Measurements from ENCODE around the gene STOML3.
"Not testable (repeated sequence)": the region's sequence is repeated elsewhere in the genome, so short reads cannot be mapped to it uniquely, and the experiment has no call there.

STOML3 gene

DNA sequence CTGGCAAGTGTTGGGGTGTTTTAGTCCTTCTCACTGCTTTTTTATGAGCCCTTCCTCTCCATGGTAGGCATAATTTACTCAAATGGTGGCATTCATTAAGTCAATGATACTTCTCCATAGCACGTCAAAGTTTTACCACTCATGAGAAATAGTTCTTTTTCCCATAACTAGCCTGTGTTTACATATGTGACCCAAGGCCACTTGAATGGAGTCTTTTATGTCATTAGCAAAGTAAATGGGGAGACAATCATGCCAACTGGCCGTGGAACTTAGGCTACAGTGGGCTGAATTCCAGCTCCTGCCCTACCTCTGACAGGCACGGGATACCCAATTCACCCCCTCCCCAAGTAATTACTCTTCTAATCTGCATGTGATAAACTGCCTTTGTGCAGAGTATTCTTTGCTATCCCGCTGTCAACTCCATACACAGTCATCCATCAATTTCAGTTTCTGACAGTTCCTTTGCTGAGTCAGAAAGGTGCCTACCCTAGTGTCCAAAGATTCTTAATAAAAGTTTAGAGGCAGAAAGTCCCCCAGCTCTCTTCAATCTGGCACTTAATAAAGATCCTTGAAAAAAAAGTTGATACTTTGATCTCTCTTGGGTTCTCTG, 30.3 kb upstream of the STOML3 start:
- TF ChIP-seq POLR2A (IDR thresholded peaks at IDR 0.05; ENCODE audit: low read depth, low read length) = no peak
- FAIRE-seq (no peak), DNase-seq (ENCODE audit: insufficient read length, low spot score) (no peak)

DNA sequence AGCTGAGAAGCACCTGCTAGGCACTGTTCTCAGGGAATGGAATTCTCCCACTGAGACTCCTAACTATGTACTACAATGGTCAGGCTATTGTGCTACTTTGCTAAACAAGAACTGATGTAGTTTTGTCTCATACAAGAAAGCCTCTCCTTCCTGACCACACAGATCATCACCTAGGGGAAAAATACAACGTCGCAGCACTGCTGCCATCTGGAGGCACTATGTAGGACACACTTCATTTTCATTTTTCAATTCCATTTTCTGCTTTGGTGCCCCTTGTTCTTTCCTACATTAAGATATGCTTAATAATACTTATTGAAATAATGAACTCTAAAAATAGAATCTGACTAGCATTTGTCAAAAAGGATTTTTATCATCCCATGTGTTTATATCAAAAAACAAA, 26.2 kb upstream of the STOML3 start:
- DNase-seq (ENCODE audit: insufficient read length, low spot score) (no peak), FAIRE-seq (peak; percentile 23)
- TF ChIP-seq POLR2A (IDR thresholded peaks at IDR 0.05; ENCODE audit: low read depth, low read length) = no peak

DNA sequence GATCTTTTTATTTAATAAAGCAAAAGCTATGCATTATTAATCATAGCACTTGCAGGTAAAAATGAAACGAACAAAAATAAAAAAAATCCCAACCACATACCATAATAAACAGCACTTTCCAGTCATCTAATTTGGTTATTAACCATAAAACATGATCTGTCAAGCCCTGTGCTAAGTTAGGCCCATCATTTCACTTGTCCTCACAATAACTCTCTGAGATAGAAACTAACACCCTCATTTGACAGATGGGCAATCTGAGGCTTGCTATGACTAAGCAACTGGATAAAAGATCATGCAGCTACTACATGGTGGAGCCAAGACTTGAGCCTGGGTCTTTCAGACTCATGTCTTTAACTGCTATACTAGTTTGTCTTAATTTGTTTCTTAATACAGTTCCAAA, 25.5 kb upstream of the STOML3 start:
- no peak for DNase-seq (ENCODE audit: insufficient read length, low spot score)
- no peak for FAIRE-seq
- no peak for TF ChIP-seq POLR2A (IDR thresholded peaks at IDR 0.05; ENCODE audit: low read depth, low read length)

DNA sequence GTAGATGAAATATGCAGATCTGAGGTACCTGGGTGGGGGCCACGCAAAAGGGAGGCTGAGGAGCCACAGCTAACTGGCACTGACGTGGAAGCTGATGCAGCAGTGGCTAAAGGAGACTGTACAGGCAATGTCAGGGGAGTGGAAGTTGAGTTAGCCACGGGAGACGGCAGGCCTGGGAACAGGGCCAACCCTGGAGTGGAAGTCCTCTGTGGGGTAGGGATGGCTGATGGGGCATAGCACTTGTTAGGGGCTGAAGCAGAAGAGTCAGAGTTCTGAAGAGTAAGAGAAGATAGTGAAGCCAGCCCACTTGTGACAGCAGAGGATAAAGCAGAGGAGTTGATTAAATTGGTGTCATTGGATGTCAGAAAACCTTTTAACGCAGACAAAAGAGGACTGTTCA, 22.8 kb upstream of the STOML3 start:
- DNase-seq (ENCODE audit: insufficient read length, low spot score) (no peak), FAIRE-seq (no peak)
- TF ChIP-seq POLR2A (IDR thresholded peaks at IDR 0.05; ENCODE audit: low read depth, low read length) = no peak

DNA sequence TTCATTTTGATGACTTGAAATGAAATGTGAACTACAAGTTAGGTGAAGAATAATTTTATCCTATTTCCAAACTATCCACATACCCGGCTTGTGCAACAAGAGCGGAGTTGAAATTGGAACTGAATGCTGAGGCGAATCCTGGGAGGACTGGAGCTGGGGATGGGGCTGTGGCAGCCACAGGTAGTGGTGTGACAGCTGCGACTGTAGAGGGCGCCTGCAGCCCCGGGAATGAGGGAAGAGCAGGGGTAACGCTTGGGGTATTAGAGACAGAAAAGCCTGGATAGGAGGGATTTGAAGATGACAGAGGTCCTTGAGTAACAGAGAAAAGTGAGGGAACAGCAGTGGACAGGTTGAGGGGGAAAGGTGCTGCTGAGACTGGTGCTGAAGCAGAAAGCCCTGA, 22.0 kb upstream of the STOML3 start:
- no peak for TF ChIP-seq POLR2A (IDR thresholded peaks at IDR 0.05; ENCODE audit: low read depth, low read length)
- DNase-seq (ENCODE audit: insufficient read length, low spot score) = no peak
- no peak for FAIRE-seq

DNA sequence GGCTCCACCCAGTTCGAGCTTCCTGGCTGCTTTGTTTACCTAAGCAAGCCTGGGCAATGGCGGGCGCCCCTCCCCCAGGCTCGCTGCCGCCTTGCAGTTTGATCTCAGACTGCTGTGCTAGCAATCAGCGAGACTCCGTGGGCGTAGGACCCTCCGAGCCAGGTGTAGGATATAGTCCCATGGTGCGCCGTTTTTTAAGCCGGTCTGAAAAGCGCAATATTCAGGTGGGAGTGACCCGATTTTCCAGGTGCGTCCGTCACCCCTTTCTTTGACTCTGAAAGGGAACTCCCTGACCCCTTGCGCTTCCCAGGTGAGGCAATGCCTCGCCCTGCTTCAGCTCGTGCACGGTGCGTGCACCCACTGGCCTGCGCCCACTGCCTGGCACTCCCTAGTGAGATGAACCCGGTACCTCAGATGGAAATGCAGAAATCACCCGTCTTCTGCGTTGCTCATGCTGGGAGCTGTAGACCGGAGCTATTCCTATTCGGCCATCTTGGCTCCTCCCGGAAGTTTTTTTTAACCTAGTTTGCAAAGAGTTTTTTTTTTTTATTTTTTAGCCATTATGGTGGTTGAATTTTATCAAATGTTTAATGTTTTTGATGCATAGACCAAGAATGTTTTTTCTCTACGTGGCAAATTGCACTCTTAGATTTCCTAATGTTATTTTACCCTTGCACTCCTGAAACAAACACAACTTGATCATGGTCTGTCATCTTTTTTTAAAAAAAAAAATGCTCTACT, 15.9 kb upstream of the STOML3 start:
- DNase-seq (ENCODE audit: insufficient read length, low spot score); FAIRE-seq: not testable (repeated sequence)

DNA sequence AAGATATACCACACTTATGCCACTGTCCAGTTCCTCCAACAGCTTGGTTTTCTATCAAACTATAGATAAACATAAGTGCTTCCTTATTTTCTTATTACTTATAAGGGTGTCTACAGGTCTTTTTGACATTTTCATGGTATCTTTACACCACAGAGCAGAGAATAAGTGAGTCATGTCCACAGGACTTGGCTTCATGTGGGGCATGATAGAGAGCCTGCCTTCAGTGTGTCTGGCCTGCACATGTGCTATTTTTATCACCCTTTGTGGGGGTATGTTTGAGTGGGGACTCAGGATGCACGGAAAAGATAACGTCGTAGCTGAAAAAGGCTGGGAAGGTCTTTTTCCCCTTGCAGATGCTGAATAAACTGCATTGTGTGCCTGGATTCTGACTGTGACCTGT, 8.1 kb upstream of the STOML3 start:
- FAIRE-seq = no peak
- TF ChIP-seq POLR2A (IDR thresholded peaks at IDR 0.05; ENCODE audit: low read depth, low read length) = no peak
- no peak for DNase-seq (ENCODE audit: insufficient read length, low spot score)

DNA sequence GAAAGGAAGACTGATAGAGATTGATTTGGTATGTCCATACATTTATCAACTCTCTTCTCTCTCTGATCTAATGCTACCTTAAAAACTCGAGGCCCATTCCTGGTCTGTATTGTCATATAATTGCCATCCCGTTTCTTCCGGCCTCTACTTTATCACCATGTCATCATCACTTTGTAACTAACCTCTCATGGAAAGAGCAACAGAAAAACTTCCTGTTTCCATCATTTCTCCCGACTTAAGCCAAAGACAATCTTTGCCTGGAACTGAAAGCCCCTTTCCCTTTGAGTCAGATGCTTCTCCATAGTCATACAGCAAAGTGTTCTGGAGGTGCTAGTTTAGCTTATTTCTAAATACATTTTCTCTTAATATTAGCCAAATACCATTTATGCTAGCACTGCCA, 2.8 kb upstream of the STOML3 start:
- DNase-seq (ENCODE audit: insufficient read length, low spot score) = no peak
- FAIRE-seq = no peak
- TF ChIP-seq POLR2A (IDR thresholded peaks at IDR 0.05; ENCODE audit: low read depth, low read length) = no peak

DNA sequence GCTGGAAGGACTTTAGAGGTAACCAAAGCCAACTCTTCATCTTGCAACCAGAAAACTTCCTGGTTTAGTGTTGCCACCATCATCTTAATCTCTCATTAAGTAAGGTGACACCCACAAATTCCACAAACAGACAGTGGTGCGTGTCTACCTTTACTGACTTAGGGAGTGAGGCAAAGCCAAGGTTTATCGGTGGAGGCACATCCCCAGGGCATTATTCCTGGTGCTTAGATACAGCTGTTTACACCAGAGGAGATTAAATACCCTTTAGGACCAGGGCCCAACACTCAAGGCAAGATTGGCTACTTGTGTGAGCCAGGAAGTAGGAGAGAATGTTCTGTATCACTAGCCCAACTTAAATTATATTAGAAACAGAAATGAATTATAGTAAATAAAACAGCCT, 9.5 kb downstream of the STOML3 start:
- TF ChIP-seq POLR2A (IDR thresholded peaks at IDR 0.05; ENCODE audit: low read depth, low read length) = no peak
- FAIRE-seq (no peak), DNase-seq (ENCODE audit: insufficient read length, low spot score) (no peak)

DNA sequence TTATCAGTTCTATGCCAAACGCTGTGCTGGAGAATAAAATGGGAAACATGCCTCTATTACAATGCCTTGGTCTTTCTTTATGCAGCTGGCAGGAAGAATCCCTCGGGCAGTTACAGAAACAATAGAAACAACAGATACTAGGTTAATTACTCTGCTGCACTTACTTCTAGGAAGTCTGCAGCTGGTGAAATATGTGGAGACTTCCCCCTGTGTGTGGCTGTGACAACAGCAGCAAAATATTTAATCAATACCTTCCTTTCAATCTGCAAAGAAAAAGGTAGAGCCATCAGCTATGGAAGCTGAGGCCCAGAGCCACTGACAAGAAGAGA, 9.9 kb downstream of the STOML3 start:
- no peak for TF ChIP-seq POLR2A (IDR thresholded peaks at IDR 0.05; ENCODE audit: low read depth, low read length)
- DNase-seq (ENCODE audit: insufficient read length, low spot score) (no peak), FAIRE-seq (no peak)

DNA sequence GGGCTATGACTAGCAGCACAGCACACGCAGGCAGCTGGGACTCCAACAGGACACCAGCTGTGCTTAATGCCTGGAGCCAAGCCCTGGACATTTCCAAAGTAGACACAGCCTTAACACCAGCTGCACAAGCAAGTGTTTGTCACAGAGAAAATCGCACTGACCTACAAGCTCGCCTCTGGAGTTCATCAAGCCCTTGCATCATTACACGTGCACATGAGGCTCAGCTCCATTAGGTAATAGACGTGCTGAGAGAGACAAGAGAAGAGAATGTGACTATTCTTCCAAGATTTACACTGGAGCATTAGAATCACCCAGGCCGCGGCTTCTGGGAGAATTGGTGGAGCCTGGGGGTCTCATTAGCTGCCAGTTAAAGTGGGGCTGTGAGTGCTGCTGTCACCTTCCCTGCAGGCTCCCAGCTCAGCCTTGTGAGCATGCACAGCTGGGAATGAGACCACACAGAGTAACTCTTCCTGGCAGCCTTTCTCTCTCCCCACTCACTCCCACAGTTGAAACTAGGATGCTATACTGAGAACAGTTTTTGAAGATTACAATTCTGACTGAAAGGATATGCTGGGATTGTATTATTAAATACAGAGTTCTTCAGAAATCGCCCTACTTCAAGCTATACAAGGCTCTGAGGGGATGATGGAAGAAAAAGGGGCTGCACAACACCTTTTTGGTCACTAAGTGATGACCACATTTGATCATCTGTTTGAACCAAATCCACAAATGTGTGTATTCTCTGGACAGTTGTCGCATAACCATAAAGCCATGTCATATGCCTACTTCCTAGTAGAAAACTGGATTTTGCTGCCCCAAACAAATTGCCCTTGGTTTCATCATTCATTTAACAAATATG, 10.5 kb downstream of the STOML3 start:
- no peak for DNase-seq (ENCODE audit: insufficient read length, low spot score)
- TF ChIP-seq POLR2A (IDR thresholded peaks at IDR 0.05; ENCODE audit: low read depth, low read length) = no peak
- no peak for FAIRE-seq

DNA sequence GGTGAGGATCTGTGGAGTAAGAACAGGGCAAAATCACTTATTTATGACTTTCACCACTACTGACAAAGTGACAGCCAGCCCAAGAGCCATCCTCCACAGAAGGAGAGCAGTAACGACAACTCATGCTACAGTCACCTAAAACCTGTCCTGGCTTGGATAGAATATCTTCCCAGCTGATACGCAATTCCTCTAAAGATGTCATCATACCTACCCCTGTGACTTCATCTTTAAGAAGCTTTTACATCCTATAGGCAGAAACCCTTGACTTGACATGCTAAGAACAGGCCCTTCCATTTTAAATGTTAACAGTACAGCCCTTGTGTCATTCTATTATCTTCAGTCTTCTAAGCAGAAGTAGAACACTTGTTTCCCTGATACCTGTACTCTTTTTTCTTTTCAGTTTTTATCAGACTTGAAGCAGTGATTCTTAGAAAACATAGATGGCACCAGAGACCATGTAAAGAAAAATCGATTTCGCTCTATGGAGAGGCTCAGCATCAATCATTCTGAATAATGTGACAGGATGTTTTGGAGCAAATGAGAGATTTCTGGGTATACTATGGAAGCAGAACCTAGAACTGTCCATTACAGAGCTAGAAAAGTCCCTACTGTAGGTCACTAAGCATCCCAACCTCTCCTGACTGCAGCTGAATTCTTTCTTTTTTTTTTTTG, 20.1 kb downstream of the STOML3 start:
- FAIRE-seq (no peak), DNase-seq (ENCODE audit: insufficient read length, low spot score) (no peak)
- TF ChIP-seq POLR2A (IDR thresholded peaks at IDR 0.05; ENCODE audit: low read depth, low read length) = no peak

DNA sequence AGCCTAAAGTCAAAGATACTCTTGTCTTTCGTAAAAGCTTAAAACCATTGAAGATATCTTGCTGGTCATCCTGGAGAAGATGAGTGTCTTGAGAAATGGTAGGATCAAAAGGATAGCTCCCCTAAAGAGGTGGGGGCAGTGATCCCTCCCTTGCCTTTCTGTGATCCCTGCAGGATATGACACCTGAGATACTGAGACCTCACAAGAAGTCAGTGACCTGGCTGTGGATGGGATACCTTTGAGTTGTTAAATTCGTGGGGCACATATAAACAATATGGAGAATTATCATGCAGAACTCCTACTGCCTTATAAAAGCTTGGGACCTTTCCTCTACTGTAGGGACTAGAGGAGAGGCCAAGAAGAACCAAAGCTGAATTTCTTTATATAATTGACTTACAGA, 21.4 kb downstream of the STOML3 start:
- FAIRE-seq = no peak
- no peak for DNase-seq (ENCODE audit: insufficient read length, low spot score)
- no peak for TF ChIP-seq POLR2A (IDR thresholded peaks at IDR 0.05; ENCODE audit: low read depth, low read length)

DNA sequence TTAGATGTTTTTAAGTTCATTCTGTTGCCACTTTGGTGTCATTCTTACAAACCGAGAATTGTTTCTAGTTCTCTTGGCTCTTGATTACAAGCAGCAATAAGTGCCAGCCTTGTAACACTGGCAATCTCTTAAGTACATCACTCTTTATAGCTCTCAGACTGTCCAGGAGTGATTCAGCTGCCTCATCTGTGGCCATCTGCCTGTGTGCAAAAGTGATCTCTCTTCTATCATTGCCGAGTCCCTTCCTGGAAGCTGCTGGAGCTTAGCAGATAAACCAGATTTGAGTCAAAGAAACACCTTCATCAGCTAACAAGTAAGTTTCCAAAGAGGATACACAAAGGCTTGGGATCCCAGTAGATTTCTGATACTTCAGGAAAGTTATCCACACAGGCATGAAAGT, 23.2 kb downstream of the STOML3 start:
- no peak for FAIRE-seq
- TF ChIP-seq POLR2A (IDR thresholded peaks at IDR 0.05; ENCODE audit: low read depth, low read length) = no peak
- no peak for DNase-seq (ENCODE audit: insufficient read length, low spot score)

Measured in H54 (cell line).